HG03139 (cell line): ENCODE results near the gene SPTBN4.
"Not testable (repeated sequence)": the region's sequence is repeated elsewhere in the genome, so short reads cannot be mapped to it uniquely, and the experiment has no call there.

Experiments used
- ATAC-seq: cut with Tn5 transposase; IDR thresholded peaks from one replicate; pipeline ENCODE4 v1.9.1; 2021; ENCODE audit not compliant: unreplicated experiment

The SPTBN4 gene

GRCh38 chr19:40528078-40528477, 61.3 kb downstream of the SPTBN4 start:
- ATAC-seq: no peak

- no peak for ATAC-seq
These were observed 61.8 kb downstream of the SPTBN4 start for GRCh38 chr19:40528533-40529092.

- ATAC-seq: no peak
These were observed 62.5 kb downstream of the SPTBN4 start for GRCh38 chr19:40529093-40529954.

- ATAC-seq: no peak
These were observed 63.5 kb downstream of the SPTBN4 start for GRCh38 chr19:40530091-40530901.

GRCh38 chr19:40533508-40533907, 66.7 kb downstream of the SPTBN4 start:
- ATAC-seq: no peak

- no peak for ATAC-seq
These were observed 67.3 kb downstream of the SPTBN4 start for GRCh38 chr19:40534148-40534547.

GRCh38 chr19:40539070-40539469, 72.3 kb downstream of the SPTBN4 start:
- ATAC-seq: no peak

GRCh38 chr19:40542202-40542859, 75.5 kb downstream of the SPTBN4 start:
- no peak for ATAC-seq

- ATAC-seq: no peak
These were observed 76.3 kb downstream of the SPTBN4 start for GRCh38 chr19:40543029-40543597.

- ATAC-seq: not testable (repeated sequence)
These were observed 79.5 kb downstream of the SPTBN4 start for GRCh38 chr19:40546153-40546841.

GRCh38 chr19:40547190-40547589, 80.4 kb downstream of the SPTBN4 start:
- ATAC-seq: not testable (repeated sequence)

- ATAC-seq: no peak
These were observed 81.0 kb downstream of the SPTBN4 start for GRCh38 chr19:40547836-40548235.

GRCh38 chr19:40549007-40549708, 82.4 kb downstream of the SPTBN4 start:
- no peak for ATAC-seq

GRCh38 chr19:40550951-40551350, 84.2 kb downstream of the SPTBN4 start:
- ATAC-seq: no peak

- no peak for ATAC-seq
These were observed 86.0 kb downstream of the SPTBN4 start for GRCh38 chr19:40552848-40553247.

- no peak for ATAC-seq
These were observed 87.4 kb downstream of the SPTBN4 start for GRCh38 chr19:40553885-40554857.

- ATAC-seq: no peak
These were observed 89.3 kb downstream of the SPTBN4 start for GRCh38 chr19:40555978-40556689.
